Loucy (cell line): ENCODE data around the gene ITPKB.

Experiments used
- EZH2phosphoT487 ChIP-seq: fragments of 200-600 bp; IDR thresholded peaks from 2 replicates; pipeline ENCODE4 v1.6.1; 2018; ENCODE audit warnings: antibody characterized with exemption, mild to moderate bottlenecking, moderate library complexity, borderline replicate concordance
- TF ChIP-seq, protein P1 (sequence below): fragments of 200-600 bp; sonication (generic); conservative IDR thresholded peaks from 2 replicates; pipeline ENCODE4 v1.5.1; 2014; ENCODE audit warnings: mild to moderate bottlenecking, antibody characterized with exemption, low read length

DNA sequence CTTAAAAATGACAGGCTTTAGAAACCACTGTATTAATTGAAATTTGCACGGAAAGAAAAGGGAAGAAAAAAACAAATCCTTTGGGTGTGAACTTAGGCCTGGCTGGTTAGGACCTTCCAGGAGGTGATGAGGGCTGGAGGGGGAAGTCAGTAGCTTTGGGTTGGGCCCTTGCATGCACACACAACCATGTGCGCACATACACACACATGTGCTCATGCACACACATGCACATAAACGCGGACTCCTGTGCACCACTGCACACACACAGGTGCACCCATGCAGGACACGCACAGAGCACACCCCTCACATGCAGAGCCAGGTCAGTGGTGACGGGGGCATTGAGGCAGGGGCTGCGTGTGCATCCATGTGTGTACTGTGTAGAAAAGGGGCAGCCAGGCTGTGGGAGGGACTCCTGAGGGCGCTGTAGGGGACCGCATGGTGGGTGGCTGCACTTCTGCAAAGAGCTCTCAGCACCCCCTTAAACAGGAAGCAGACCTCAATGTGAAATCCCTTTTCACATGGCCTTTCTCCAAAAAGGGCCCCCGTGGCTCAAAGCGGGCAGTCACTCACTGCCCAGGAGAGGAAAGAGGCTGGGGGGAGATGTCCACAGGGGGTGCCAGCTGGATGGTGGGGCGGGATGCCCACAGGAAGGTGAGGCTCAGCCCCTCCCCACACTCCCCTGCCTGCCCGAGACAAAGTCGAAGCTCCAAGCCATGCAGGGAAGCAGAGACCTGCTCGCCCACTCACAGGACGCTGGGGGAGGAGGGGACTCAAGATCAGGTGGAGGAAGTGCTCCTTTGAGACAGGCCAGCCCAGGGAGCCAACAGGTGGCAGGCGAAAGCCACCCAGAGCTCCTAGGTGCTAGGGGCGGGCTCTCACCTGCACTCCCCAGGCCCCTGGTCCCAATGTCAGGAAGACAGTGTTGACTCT is 95.2 kb downstream of the ITPKB start:
- TF ChIP-seq, protein P1, sequence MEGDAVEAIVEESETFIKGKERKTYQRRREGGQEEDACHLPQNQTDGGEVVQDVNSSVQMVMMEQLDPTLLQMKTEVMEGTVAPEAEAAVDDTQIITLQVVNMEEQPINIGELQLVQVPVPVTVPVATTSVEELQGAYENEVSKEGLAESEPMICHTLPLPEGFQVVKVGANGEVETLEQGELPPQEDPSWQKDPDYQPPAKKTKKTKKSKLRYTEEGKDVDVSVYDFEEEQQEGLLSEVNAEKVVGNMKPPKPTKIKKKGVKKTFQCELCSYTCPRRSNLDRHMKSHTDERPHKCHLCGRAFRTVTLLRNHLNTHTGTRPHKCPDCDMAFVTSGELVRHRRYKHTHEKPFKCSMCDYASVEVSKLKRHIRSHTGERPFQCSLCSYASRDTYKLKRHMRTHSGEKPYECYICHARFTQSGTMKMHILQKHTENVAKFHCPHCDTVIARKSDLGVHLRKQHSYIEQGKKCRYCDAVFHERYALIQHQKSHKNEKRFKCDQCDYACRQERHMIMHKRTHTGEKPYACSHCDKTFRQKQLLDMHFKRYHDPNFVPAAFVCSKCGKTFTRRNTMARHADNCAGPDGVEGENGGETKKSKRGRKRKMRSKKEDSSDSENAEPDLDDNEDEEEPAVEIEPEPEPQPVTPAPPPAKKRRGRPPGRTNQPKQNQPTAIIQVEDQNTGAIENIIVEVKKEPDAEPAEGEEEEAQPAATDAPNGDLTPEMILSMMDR: no peak
- no peak for TF ChIP-seq EZH2phosphoT487
